Measurements from ENCODE around the gene IGFL4. TPM values are rescaled to one million over a fixed set of nuclear protein-coding genes. Genes with fewer than 3 reads are reported as not detected.

The IGFL4 gene
- total RNA-seq, 1 experiment from 2014 or later, result not detected

DNA sequence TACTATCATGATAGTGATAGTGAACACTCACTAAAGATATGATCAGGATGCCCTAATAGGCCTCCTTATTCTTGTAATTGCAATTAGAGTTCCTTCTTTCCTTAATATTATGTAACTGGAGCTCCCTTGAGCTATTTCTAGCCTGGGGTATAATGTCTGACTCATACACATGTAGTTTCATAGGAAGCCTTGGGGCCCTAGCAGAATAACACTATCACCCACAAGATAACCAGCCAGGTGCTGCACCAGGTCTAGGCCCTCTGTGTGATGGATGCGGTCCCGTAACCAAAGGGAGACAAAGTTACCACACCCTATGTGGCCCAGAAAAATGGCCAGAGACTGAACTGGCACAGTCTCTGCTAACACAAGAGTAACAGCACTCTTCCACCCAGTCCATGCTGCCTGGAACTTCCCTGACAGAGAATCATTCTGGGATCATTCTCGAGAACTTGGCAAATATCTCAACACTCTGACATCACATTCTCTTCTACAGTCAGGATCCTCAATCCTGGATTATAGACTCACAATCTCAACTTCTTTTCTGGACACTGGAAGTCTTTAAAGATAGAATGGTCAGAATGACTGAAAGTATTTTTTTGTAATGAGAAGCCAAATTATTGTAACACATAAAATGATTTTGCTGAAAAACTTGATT is 32.6 kb upstream of the IGFL4 start:
- Histone ChIP-seq H3K36me3 (replicated peaks; ENCODE audit: control insufficient read depth, insufficient read depth, low read length) (no peaks in the 10 kb centered on the region), H3K4me3 (ENCODE audit: insufficient read depth, low read depth, low read length) (no peak overlapping the region), H3K27me3 (ENCODE audit: control insufficient read depth, insufficient read depth, low read length) (peaks cover 19% of the 10 kb centered on the region)
- no peak for DNase-seq

DNA sequence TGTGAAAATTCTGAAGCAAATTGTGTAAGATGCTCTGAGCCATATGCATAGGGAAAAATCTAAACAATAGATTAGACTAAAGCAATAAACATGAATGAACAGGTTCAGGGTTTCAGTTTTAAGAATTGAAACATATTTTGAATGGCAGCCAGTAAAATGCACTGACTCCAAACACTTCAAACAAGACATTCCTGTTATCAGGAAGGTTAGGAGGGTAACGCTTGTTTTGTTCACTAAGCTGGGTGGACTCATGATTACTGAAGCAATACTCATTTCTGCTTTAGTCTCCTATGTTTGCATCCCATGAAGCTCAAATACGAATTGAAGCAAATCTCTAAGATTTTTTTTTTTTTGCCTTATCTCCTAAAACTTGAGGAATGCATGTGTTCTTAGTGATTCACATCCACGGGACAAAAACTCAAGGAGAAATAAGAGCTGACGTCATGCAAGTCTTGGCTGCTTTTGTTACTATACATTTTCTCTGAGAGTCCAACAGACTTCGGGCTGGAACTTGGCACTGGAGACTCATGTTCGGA is 29.1 kb upstream of the IGFL4 start:
- Histone ChIP-seq H3K36me3 (replicated peaks; ENCODE audit: control insufficient read depth, insufficient read depth, low read length) (no peaks in the 10 kb centered on the region), H3K4me3 (ENCODE audit: insufficient read depth, low read depth, low read length) (no peak overlapping the region), H3K27me3 (ENCODE audit: control insufficient read depth, insufficient read depth, low read length) (peaks cover 5% of the 10 kb centered on the region; the same call in 1 of the 2 replicates)
- no peak for DNase-seq

DNA sequence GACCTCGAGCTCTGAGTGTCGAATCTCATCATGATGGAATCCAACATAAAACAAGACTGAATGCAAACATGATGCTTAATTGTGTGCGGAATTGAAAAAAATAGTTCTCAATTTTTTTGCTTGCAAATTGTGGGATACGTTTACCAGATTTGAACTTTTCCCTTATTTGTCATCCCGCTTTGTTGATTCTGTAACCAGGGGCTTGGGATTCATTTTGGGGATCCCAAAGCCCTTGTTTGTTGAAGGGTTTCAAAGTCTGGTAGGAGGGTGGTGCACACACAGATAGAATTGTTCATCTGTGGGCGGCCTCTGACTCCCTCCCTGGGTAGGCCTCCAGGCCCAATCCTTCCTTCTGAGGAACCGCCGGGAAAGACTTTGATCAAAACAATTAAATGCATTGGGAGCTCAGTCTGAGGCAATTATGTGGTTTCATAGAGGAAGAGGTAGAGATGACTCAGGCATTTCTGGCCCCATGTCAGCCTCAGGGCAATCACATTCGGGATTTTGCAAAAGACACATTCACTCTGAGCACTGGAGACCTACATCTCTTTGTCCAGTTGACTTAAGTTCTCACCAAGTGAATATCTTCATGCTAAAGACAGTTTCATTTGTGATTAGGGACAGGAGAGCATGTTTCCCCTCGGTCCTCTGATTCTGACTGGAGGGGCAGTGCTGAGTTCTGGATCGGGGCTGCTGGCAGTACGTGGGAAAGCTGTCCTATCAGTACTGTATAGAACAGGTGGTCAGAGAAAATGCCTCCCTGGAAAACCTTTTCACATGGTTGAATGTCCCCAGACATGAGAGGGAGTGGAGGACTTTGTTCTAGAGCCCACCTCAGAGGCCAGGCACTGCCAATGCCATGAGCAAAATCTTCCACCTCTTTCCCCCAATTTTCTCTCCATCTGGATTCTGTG is 27.8 kb upstream of the IGFL4 start:
- H3K36me3 ChIP-seq (replicated peaks; ENCODE audit: control insufficient read depth, insufficient read depth, low read length), result no peaks in the 10 kb centered on the region
- no peak for DNase-seq
- peaks cover 3% of the 10 kb centered on the region; the same call in 1 of the 2 replicates for H3K27me3 ChIP-seq (ENCODE audit: control insufficient read depth, insufficient read depth, low read length)
- H3K4me3 ChIP-seq (ENCODE audit: insufficient read depth, low read depth, low read length), result no peak overlapping the region

DNA sequence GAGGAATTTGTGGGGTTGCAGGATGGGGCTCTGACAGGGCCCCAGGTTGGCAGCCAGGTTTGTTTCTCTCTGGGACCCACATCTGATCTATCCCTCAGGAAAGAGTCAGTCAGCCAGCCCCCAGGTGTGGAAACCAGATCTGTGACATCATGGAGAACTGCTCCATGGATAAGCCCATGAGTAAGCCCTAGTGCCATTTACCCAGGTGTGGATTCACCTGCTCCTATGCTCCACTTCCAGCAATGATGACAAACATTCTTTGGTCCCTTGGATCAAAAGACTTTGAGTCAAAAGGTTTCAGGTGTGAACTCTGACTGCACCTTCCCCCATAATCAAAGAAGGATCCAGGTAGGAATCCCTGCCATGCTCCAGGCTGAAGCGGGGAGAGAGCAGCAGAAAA is 26.9 kb upstream of the IGFL4 start:
- no peak for DNase-seq
- H3K4me3 ChIP-seq (ENCODE audit: insufficient read depth, low read depth, low read length), result no peak overlapping the region
- H3K36me3 ChIP-seq (replicated peaks; ENCODE audit: control insufficient read depth, insufficient read depth, low read length), result no peaks in the 10 kb centered on the region
- H3K27me3 ChIP-seq (ENCODE audit: control insufficient read depth, insufficient read depth, low read length), result peaks cover 3% of the 10 kb centered on the region; the same call in 1 of the 2 replicates

DNA sequence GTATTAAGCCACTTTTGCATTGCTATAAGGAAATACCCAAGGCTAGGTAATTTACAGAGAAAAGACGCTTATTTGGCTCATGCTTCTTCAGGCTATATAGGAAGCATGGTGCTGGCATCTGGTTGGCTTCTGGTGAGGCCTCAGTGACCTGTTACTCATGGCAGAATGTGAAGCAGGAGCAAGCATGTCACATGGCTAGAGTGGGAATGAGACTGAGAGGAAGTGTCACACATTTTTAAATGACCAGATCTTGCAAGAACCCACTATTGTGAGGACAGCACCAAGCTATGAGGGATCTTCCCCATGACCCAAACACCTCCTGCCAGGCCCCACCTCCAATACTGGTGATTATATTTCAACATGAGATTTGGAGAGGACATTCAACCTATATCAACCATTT is 25.7 kb upstream of the IGFL4 start:
- no peak for DNase-seq

DNA sequence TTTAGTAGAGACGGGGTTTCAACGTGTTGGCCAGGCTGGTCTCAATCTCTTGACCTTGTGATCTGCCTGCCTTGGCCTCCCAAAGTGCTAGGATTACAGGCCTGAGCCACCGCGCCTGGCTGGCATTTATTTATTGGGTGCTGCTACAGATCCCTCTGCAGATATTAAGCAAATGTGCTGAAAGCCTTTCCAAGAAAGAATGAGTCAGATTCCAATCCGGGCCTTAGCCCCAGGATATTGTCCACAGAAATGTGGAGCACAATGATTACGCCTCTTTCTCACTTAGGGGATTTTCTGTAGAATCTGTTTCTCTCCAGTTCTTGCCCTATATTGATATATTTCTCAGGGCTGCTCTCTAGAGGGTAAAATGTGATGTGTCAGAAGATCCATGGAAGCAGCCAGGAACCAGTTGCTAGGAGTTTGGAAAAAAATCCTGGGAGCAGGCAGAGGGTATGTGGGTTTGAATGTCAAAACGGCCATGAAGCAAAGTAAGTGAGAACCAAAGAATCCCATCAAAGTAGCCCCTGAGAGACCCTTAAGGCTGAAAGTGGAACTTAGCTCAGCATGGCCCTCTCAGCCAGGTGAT is 24.8 kb upstream of the IGFL4 start:
- DNase-seq, result no peak
- Histone ChIP-seq H3K36me3 (replicated peaks; ENCODE audit: control insufficient read depth, insufficient read depth, low read length) (no peaks in the 10 kb centered on the region), H3K4me3 (ENCODE audit: insufficient read depth, low read depth, low read length) (no peak overlapping the region), H3K27me3 (ENCODE audit: control insufficient read depth, insufficient read depth, low read length) (peaks cover 1% of the 10 kb centered on the region; the same call in 1 of the 2 replicates)

More for the DNA sequence above, 25.7 kb upstream of the IGFL4 start:
- Histone ChIP-seq H3K36me3 (replicated peaks; ENCODE audit: control insufficient read depth, insufficient read depth, low read length) (no peaks in the 10 kb centered on the region), H3K27me3 (ENCODE audit: control insufficient read depth, insufficient read depth, low read length) (peaks cover 3% of the 10 kb centered on the region; the same call in 1 of the 2 replicates), H3K4me3 (ENCODE audit: insufficient read depth, low read depth, low read length) (no peak overlapping the region)

DNA sequence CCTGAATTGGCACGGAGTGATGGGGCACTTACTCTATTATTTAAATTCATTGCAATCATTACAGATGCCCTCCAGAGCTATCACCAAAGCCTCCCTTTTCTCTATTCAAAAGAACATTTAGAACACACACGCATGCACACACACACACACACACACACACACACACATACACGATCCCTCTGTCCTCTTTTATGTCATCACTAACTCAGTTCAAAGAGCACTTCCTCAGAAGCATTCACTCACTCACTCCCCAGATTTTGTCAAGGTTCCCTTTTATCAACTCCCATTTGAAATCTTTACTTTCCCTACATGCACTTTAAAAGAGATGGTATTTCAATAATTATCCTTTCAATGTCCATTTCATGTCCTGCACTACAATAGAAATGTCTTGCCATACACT is 22.4 kb upstream of the IGFL4 start:
- no peaks in the 10 kb centered on the region for H3K36me3 ChIP-seq (replicated peaks; ENCODE audit: control insufficient read depth, insufficient read depth, low read length)
- no peak for DNase-seq
- no peak overlapping the region for H3K4me3 ChIP-seq (ENCODE audit: insufficient read depth, low read depth, low read length)
- peaks cover 1% of the 10 kb centered on the region; the same call in 1 of the 2 replicates for H3K27me3 ChIP-seq (ENCODE audit: control insufficient read depth, insufficient read depth, low read length)

DNA sequence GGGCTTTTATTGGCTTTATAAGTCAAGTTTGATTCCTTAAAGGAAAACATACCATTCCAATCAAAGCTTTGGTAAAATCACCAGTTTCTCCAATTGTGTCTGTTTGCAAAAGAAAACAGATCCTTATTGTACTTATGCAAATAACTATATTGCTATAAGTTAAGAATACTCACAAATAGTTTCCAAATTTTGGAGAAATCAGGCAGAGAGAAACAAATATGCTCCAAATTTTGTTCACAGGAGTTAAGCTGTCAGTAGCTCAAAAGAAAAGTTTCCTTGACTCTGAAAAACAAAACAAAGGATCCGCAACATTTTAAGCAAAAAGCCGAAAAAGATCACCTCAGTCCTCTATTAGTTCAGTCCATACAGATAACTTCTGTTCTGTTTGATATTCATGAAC is 19.2 kb upstream of the IGFL4 start:
- H3K36me3 ChIP-seq (replicated peaks; ENCODE audit: control insufficient read depth, insufficient read depth, low read length), result no peaks in the 10 kb centered on the region
- DNase-seq, result no peak
- no peaks in the 10 kb centered on the region for H3K27me3 ChIP-seq (ENCODE audit: control insufficient read depth, insufficient read depth, low read length)
- H3K4me3 ChIP-seq (ENCODE audit: insufficient read depth, low read depth, low read length), result no peak overlapping the region

DNA sequence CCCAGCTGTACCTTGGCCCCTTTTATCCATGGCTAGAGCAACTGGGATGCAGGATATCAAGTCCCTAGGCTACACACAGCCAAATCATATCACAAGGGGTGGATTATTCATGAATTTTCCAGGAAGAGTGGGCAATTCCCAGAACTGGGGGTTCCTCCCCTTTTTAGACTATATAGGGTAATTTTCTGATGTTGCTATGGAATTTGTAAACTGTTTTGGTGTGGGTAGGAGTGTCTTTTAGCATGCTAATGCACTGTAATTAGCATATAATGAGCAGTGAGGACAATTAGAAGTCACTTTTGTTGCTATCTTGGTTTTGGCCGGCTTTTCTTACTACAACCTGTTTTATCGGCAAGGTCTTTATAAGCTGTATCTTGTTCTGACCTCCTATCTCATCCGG is 18.0 kb upstream of the IGFL4 start:
- Histone ChIP-seq H3K27me3 (ENCODE audit: control insufficient read depth, insufficient read depth, low read length) (no peaks in the 10 kb centered on the region), H3K4me3 (ENCODE audit: insufficient read depth, low read depth, low read length) (no peak overlapping the region), H3K36me3 (replicated peaks; ENCODE audit: control insufficient read depth, insufficient read depth, low read length) (no peaks in the 10 kb centered on the region)
- no peak for DNase-seq

DNA sequence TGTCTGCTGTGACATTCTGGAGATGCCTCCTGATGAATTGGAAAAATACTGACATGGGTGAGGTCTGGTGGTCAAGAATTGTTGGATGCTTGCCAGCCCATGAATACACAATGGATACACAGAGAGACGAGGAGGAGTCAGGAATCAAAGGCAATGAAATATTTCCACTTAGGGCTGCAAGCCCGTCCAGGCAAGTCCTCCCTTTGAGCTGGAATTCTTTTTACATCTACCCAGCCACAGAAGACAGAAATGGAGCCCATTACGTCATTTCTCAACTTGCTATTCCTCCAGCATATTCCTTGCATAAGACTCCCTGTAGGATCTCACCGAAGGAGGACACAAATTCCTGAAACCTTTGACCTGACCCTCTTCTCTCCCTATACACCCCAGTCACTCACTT is 15.7 kb upstream of the IGFL4 start:
- H3K27me3 ChIP-seq (ENCODE audit: control insufficient read depth, insufficient read depth, low read length), result no peaks in the 10 kb centered on the region
- no peak overlapping the region for H3K4me3 ChIP-seq (ENCODE audit: insufficient read depth, low read depth, low read length)
- DNase-seq, result no peak
- no peaks in the 10 kb centered on the region for H3K36me3 ChIP-seq (replicated peaks; ENCODE audit: control insufficient read depth, insufficient read depth, low read length)

DNA sequence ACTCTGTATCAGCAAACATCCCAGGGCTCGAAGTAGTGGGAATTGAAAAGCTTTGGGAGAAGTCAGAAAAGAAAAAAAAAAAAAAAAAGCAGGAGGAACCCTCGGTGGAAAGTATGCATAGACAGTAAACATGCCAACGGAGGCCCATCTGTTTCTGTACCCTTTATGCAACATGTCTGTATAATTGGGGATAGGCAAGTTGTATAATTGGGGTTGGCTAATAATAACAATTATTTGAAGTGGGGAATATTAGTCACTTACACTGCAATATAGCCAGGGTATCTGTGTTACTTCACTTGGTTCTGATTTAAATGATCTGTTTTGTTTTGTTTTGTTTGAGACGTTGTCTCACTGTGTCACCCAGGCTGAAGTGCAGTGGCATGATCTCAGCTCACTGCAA is 12.1 kb upstream of the IGFL4 start:
- DNase-seq, result no peak
- no peaks in the 10 kb centered on the region for H3K27me3 ChIP-seq (ENCODE audit: control insufficient read depth, insufficient read depth, low read length)
- H3K4me3 ChIP-seq (ENCODE audit: insufficient read depth, low read depth, low read length), result no peak overlapping the region
- H3K36me3 ChIP-seq (replicated peaks; ENCODE audit: control insufficient read depth, insufficient read depth, low read length), result no peaks in the 10 kb centered on the region

DNA sequence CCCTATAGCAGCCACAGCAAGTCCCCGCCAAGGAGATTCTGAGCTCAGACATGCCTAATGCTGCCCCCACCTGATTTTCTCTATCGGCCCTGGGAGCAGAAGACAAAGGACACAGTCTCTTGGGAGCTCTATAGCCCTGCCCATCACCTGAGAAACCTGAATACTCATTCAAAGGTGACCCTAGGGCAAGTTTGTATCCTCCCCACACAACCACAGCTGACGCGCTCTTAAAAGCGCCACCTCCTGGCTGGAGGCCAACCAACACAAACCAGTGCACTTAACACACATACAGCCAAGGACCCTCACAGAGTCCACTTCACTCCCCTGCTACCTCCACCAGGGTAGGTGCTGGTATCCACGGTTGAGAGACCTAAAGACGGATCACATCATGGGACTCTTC is 8.8 kb upstream of the IGFL4 start:
- peak; percentile 38 for DNase-seq
- no peaks in the 10 kb centered on the region for H3K36me3 ChIP-seq (replicated peaks; ENCODE audit: control insufficient read depth, insufficient read depth, low read length)
- H3K4me3 ChIP-seq (ENCODE audit: insufficient read depth, low read depth, low read length), result no peak overlapping the region
- H3K27me3 ChIP-seq (ENCODE audit: control insufficient read depth, insufficient read depth, low read length), result no peaks in the 10 kb centered on the region

DNA sequence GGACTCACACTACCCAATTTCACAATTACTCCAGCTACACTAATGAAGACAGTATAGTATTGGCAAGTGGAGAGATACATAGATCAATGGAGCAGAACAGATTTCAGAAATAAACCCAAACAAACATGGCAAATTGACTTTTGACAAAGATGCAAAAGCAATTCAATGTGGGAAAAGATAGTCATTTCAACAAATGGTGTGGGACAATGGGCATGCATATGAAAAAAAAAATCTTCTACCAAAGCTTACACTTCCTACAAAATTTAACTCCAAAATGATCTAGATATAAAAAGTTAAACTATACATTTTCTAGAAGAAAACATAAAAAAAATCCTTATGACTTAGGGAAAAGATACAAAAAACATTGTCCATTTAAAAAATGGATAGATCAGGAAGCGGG is 2.7 kb upstream of the IGFL4 start:
- Histone ChIP-seq H3K27me3 (ENCODE audit: control insufficient read depth, insufficient read depth, low read length) (peaks cover 2% of the 10 kb centered on the region), H3K4me3 (ENCODE audit: insufficient read depth, low read depth, low read length) (no peak overlapping the region), H3K36me3 (replicated peaks; ENCODE audit: control insufficient read depth, insufficient read depth, low read length) (no peaks in the 10 kb centered on the region)
- DNase-seq, result no peak

DNA sequence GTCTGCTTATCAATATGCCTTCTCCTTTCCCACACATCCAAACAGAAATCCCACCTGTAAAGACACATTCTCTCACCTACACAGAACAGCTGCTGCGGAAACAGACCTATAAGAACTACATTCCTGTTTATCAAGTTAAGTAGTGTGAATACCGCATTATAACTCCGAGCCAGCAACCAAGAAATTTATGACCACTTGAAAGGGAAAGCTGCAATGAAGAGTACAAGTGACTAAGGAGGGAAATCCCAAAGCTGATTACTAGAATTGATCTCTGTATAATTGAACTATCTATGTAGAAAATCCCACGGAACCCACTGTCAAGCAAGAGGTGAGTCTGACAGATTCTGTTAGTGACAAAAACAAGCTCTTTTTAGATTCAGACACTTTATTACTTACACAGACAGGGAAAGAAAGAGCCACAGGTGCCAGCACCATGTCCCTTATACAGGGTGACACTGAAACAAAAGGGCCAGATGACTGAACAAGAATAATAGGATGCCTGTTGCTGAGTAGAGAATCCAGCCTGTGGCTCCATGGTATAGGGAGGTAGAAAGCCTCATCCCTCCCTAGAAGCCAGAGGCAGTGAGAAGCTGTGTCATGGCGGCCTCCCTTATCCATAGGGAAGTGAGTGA is 1.6 kb upstream of the IGFL4 start:
- Histone ChIP-seq H3K36me3 (replicated peaks; ENCODE audit: control insufficient read depth, insufficient read depth, low read length) (no peaks in the 10 kb centered on the region), H3K4me3 (ENCODE audit: insufficient read depth, low read depth, low read length) (no peak overlapping the region), H3K27me3 (ENCODE audit: control insufficient read depth, insufficient read depth, low read length) (peaks cover 2% of the 10 kb centered on the region)
- no peak for DNase-seq
